NT2/D1 (cell line): ENCODE results near the gene C8G.

Source experiments
- YY1 ChIP-seq: IDR thresholded peaks from 2 replicates; pipeline ENCODE4 v1.6.1; 2011; ENCODE audit not compliant: insufficient read length, insufficient read depth
- ZNF274 ChIP-seq: IDR thresholded peaks from 2 replicates; pipeline ENCODE4 v1.6.1; 2011; ENCODE audit warnings: mild to moderate bottlenecking, low read depth, low read length

- no peak for TF ChIP-seq ZNF274
- TF ChIP-seq YY1, result no peak
These were observed 24.1 kb downstream of the C8G start for GRCh38 chr9:136969150-136969549.
